Left renal cortex interstitium (tissue), 4 donors: ENCODE data around the gene SMIM5. TPM values are rescaled to one million over a fixed set of nuclear protein-coding genes. Genes with fewer than 3 reads are reported as not detected.

Experiments
- polyA plus RNA-seq, 4 donors: library from polyadenylated mRNA; unstranded; fragments of 120-200 nt; gene quantifications; one replicate each; pipeline ENCODE4 v1.2.1, GENCODE V29; 2013; ENCODE audit not compliant: insufficient read length in 4 of 4

Gene SMIM5
- polyA plus RNA-seq, 4 donors: 5.0 to 9.9 (median 6.5) TPM

Other genes with a start within 250 kb of the SMIM5 start
- 100 to 1,000 TPM in 2 of 4 donors, 10 to 100 TPM in 2; 91.2 to 109 (median 101) TPM for gene GRB2, start 227.8 kb upstream of the SMIM5 start, polyA plus RNA-seq
- gene TMEM94, start 176.8 kb upstream of the SMIM5 start, polyA plus RNA-seq: 100 to 1,000 TPM in 1 of 4 donors, 10 to 100 TPM in 3; 69.8 to 118 (median 80.8) TPM
- gene CASKIN2, start 117.9 kb upstream of the SMIM5 start, polyA plus RNA-seq: 10 to 100 TPM; 28.5 to 35.0 (median 32.4) TPM
- gene TSEN54, start 116.9 kb upstream of the SMIM5 start, polyA plus RNA-seq: 10 to 100 TPM; 38.7 to 68.8 (median 55.0) TPM
- gene LLGL2, start 107.7 kb upstream of the SMIM5 start, polyA plus RNA-seq: 100 to 1,000 TPM in 1 of 4 donors, 10 to 100 TPM in 3; 40.3 to 106 (median 77.2) TPM
- gene MYO15B, start 45.6 kb upstream of the SMIM5 start, polyA plus RNA-seq: 100 to 1,000 TPM in 3 of 4 donors, 10 to 100 TPM in 1; 91.3 to 262 (median 168) TPM
- 10 to 100 TPM; 31.6 to 59.3 (median 46.1) TPM for gene RECQL5, start 33.7 kb downstream of the SMIM5 start, polyA plus RNA-seq
- 100 to 1,000 TPM in 2 of 4 donors, 10 to 100 TPM in 2; 89.1 to 103 (median 97.9) TPM for gene SAP30BP, start 33.9 kb downstream of the SMIM5 start, polyA plus RNA-seq
- 10 to 100 TPM; 11.3 to 16.5 (median 11.6) TPM for gene ITGB4, start 88.0 kb downstream of the SMIM5 start, polyA plus RNA-seq
- 10 to 100 TPM; 25.3 to 41.3 (median 32.1) TPM for gene GALK1, start 131.8 kb downstream of the SMIM5 start, polyA plus RNA-seq
- gene UNK, start 151.4 kb downstream of the SMIM5 start, polyA plus RNA-seq: 10 to 100 TPM; 32.5 to 55.4 (median 44.9) TPM
- 1 to 10 TPM; 4.1 to 7.7 (median 5.7) TPM for gene UNC13D, start 211.0 kb downstream of the SMIM5 start, polyA plus RNA-seq
- 10 to 100 TPM; 79.8 to 92.5 (median 84.8) TPM for gene WBP2, start 221.9 kb downstream of the SMIM5 start, polyA plus RNA-seq
- 1 to 10 TPM; 5.6 to 7.5 (median 6.6) TPM for gene TRIM47, start 245.1 kb downstream of the SMIM5 start, polyA plus RNA-seq